ENCODE data around the gene CDK18. TPM values are rescaled to one million over a fixed set of nuclear protein-coding genes. Genes with fewer than 3 reads are reported as not detected.

The CDK18 gene
- total and polyA plus RNA-seq, 4 donors, result 14.8 to 80.7 (median 33.1) TPM

GRCh38 chr1:205571747-205572146 is 67.3 kb downstream of the CDK18 start:
- no peaks in the 10 kb centered on the region for H3K4me1 ChIP-seq (ENCODE audit: control insufficient read depth in 1 of 2, insufficient read depth in 2 of 2, low read length in 2 of 2)
- H3K36me3 ChIP-seq (ENCODE audit: control insufficient read depth in 1 of 2, insufficient read depth in 2 of 2, low read length in 1 of 2), result no peaks in the 10 kb centered on the region
- WGBS, 2 donors, result 79 to 85% methylated on average over 4 of the region's 4 CpGs
- H3K27me3 ChIP-seq (ENCODE audit: control insufficient read depth in 1 of 2, insufficient read depth in 2 of 2, low read length in 1 of 2), result no peaks in the 10 kb centered on the region
- peak in 1 of 2 donors; percentile 32 for DNase-seq
- H3K9me3 ChIP-seq (ENCODE audit: control insufficient read depth, low read length), result no peaks in the 10 kb centered on the region
- intact Hi-C loops (cut with DNase I), result no loop called here
- ATAC-seq (ENCODE audit: low FRiP score), result no peak
- H3K27ac ChIP-seq (ENCODE audit: low read depth in 1 of 2, low read length in 2 of 2), result no peak overlapping the region
- H3K4me3 ChIP-seq (ENCODE audit: low read length in 2 of 2), result no peak overlapping the region

- intact Hi-C loops (cut with DNase I), result no loop called here
Observed at GRCh38 chr1:205572421-205572820, 68.0 kb downstream of the CDK18 start.

DNA sequence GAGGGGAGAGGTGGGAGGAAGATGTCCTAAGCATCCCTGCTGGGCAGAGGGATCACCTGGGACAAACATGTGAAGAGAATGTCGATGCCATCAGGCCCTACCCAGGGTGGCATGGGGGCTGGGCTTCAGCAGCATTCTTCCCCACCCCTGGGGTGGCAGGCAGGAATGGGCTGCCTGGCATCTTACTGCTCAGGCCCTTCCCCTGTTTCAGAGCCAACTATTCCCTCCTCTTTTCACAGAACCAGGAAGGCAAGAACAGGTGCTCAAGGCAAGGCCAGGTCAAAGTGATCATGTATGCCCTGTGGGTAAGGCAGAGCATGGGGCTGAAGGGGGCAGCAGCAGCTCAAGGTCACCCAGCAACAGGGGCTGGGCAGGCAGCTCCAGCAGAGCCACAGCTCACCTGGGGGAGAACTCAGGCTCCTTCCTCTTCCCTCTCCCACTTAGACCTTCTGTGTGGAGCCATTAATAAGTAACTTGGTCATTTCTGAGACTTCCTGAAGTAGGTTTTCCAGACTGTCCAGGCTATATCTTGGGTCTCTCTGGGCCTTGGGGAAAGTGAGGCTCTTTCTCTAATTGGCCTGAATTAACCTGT is 70.9 kb downstream of the CDK18 start:
- peak in 1 of 2 donors; percentile 37 for DNase-seq
- Histone ChIP-seq H3K9me3 (ENCODE audit: control insufficient read depth, low read length) (no peaks in the 10 kb centered on the region), H3K4me3 (ENCODE audit: low read length in 2 of 2) (no peak overlapping the region), H3K4me1 (ENCODE audit: control insufficient read depth in 1 of 2, insufficient read depth in 2 of 2, low read length in 2 of 2) (no peaks in the 10 kb centered on the region), H3K27ac (ENCODE audit: low read depth in 1 of 2, low read length in 2 of 2) (no peak overlapping the region), H3K27me3 (ENCODE audit: control insufficient read depth in 1 of 2, insufficient read depth in 2 of 2, low read length in 1 of 2) (no peaks in the 10 kb centered on the region), H3K36me3 (ENCODE audit: control insufficient read depth in 1 of 2, insufficient read depth in 2 of 2, low read length in 1 of 2) (no peaks in the 10 kb centered on the region)
- 59 to 64% methylated on average over 1 of the region's 1 CpG for WGBS, 2 donors
- no peak for ATAC-seq (ENCODE audit: low FRiP score)
- intact Hi-C loops (cut with DNase I), result no loop called here

More at GRCh38 chr1:205572421-205572820, 68.0 kb downstream of the CDK18 start:
- H3K36me3 ChIP-seq (ENCODE audit: control insufficient read depth in 1 of 2, insufficient read depth in 2 of 2, low read length in 1 of 2), result no peaks in the 10 kb centered on the region
- H3K27ac ChIP-seq (ENCODE audit: low read depth in 1 of 2, low read length in 2 of 2), result no peak overlapping the region
- H3K9me3 ChIP-seq (ENCODE audit: control insufficient read depth, low read length), result no peaks in the 10 kb centered on the region
- ATAC-seq (ENCODE audit: low FRiP score) (no peak), DNase-seq (peak in 1 of 2 donors; percentile 11)
- H3K4me1 ChIP-seq (ENCODE audit: control insufficient read depth in 1 of 2, insufficient read depth in 2 of 2, low read length in 2 of 2), result no peaks in the 10 kb centered on the region
- H3K27me3 ChIP-seq (ENCODE audit: control insufficient read depth in 1 of 2, insufficient read depth in 2 of 2, low read length in 1 of 2), result no peaks in the 10 kb centered on the region
- 74 to 88% methylated on average over 1 of the region's 1 CpG for WGBS, 2 donors
- no peak overlapping the region for H3K4me3 ChIP-seq (ENCODE audit: low read length in 2 of 2)

DNA sequence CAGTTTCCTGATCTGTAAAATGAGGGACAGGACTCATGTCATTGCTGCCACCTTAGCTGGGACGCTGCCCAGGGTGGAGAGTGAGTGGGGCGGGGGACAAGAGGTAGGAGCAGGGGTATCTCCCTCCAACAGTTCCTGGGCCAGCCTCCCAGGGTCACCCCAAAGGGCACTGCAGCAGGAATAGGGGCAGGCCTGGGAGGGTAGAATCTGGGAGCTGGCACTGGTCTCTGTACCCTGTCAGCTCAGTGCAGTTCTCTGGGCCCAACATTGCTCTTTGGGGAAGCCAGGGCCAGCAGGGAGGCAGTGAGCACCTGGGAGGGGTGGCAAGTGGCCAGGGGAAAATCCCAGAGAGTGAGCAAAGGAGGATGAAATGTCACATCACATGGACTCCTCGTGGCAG is 71.5 kb downstream of the CDK18 start:
- Histone ChIP-seq H3K4me1 (ENCODE audit: control insufficient read depth in 1 of 2, insufficient read depth in 2 of 2, low read length in 2 of 2) (no peaks in the 10 kb centered on the region), H3K27ac (ENCODE audit: low read depth in 1 of 2, low read length in 2 of 2) (no peak overlapping the region), H3K36me3 (ENCODE audit: control insufficient read depth in 1 of 2, insufficient read depth in 2 of 2, low read length in 1 of 2) (no peaks in the 10 kb centered on the region), H3K4me3 (ENCODE audit: low read length in 2 of 2) (no peak overlapping the region), H3K9me3 (ENCODE audit: control insufficient read depth, low read length) (no peaks in the 10 kb centered on the region), H3K27me3 (ENCODE audit: control insufficient read depth in 1 of 2, insufficient read depth in 2 of 2, low read length in 1 of 2) (no peaks in the 10 kb centered on the region)
- WGBS, 2 donors, result 87 to 90% methylated on average over 3 of the region's 3 CpGs
- no peak for ATAC-seq (ENCODE audit: low FRiP score)
- intact Hi-C loops (cut with DNase I), result no loop called here
- DNase-seq, result peak in 1 of 2 donors; percentile 63

- Histone ChIP-seq H3K27ac (ENCODE audit: low read depth in 1 of 2, low read length in 2 of 2) (no peak overlapping the region), H3K27me3 (ENCODE audit: control insufficient read depth in 1 of 2, insufficient read depth in 2 of 2, low read length in 1 of 2) (no peaks in the 10 kb centered on the region), H3K36me3 (ENCODE audit: control insufficient read depth in 1 of 2, insufficient read depth in 2 of 2, low read length in 1 of 2) (no peaks in the 10 kb centered on the region), H3K4me3 (ENCODE audit: low read length in 2 of 2) (no peak overlapping the region), H3K9me3 (ENCODE audit: control insufficient read depth, low read length) (no peaks in the 10 kb centered on the region), H3K4me1 (ENCODE audit: control insufficient read depth in 1 of 2, insufficient read depth in 2 of 2, low read length in 2 of 2) (no peaks in the 10 kb centered on the region)
- no peak for ATAC-seq (ENCODE audit: low FRiP score)
- intact Hi-C loops (cut with DNase I), result no loop called here
- no peak for DNase-seq
- 80 to 86% methylated on average over 22 of the region's 22 CpGs for WGBS, 2 donors
Observed at GRCh38 chr1:205576805-205577761, 72.6 kb downstream of the CDK18 start.

DNA sequence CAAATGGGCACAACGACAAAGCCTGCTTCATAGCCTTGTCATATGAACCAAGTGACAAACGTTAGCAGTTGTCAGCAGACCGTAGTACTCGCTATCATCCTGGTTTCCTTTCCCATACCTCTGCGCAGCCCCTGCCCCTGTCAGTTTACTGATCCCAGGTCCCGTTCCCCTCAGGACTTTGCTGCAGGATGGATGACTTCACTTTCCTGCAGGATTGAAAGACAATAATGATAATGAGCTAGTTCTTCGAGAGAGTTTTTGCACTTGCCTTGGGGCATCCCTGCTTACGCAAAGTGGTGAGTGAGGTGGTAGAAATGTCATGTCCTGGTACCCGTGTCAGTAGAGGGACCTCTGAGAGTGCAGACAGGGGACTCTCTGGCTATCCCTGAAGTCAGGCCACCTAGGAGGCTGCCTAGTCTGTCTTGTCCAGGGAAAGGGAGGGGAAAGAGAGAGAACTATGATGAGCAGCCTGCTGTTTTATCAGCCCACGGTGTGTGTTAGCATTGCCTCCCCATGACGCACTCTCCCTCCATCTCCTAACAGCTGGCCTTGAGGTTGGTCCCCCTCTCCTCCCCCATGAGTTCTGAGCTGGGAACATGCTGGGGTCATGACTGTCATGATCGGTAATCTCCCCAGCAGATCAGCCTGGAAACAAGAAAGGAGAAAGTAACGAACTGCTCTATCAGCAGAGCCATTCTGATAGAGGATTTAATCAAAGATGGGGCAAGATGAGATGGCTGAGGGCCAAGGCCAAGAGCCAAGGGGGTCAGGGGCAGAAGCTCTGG is 73.6 kb downstream of the CDK18 start:
- no peaks in the 10 kb centered on the region for H3K27me3 ChIP-seq (ENCODE audit: control insufficient read depth in 1 of 2, insufficient read depth in 2 of 2, low read length in 1 of 2)
- DNase-seq (peak in 1 of 2 donors; percentile 15), ATAC-seq (ENCODE audit: low FRiP score) (no peak)
- no peaks in the 10 kb centered on the region for H3K36me3 ChIP-seq (ENCODE audit: control insufficient read depth in 1 of 2, insufficient read depth in 2 of 2, low read length in 1 of 2)
- no peak overlapping the region for H3K27ac ChIP-seq (ENCODE audit: low read depth in 1 of 2, low read length in 2 of 2)
- 74 to 78% methylated on average over 13 of the region's 13 CpGs for WGBS, 2 donors
- no peak overlapping the region for H3K4me3 ChIP-seq (ENCODE audit: low read length in 2 of 2)
- H3K9me3 ChIP-seq (ENCODE audit: control insufficient read depth, low read length), result no peaks in the 10 kb centered on the region
- intact Hi-C loops (cut with DNase I), result no loop called here
- H3K4me1 ChIP-seq (ENCODE audit: control insufficient read depth in 1 of 2, insufficient read depth in 2 of 2, low read length in 2 of 2), result no peaks in the 10 kb centered on the region

DNA sequence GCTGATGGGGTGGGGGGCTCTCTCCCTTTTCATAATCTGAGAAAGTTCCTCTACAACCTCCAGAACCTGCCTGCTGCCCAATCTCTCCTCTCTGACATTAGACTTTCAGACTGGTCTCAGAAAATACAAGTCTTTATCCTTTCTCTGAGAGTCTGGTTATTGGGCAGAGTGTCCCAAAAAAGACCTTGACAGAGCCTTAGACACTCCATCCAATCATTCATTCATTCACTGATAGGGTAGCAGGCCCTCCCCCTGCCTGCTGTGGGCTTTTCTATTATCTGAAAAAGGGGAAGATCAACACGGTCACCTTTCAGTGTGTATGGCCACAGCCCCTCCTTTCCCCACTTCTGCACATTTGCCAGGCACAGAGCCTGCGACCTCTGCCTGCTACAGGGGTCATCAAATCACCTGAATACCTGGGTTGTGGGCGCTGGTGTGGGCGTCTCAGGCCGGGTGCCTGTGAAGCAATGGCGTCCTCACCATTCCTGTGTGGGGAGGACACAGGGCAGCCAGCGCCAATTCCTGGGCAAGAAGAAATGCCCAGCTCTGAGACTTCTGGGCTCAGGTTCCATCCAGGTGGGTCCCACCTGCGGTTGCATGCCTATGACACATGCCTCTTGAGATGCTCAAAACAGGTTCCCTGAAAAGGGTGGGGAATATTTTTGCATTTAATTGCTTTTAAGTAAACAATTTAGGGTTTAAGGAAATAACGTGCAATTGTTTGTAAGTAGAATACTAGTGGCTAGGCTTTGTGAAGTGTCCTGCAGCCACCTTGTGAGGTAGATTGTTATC is 74.5 kb downstream of the CDK18 start:
- Histone ChIP-seq H3K4me1 (ENCODE audit: control insufficient read depth in 1 of 2, insufficient read depth in 2 of 2, low read length in 2 of 2) (no peaks in the 10 kb centered on the region), H3K9me3 (ENCODE audit: control insufficient read depth, low read length) (no peaks in the 10 kb centered on the region), H3K27ac (ENCODE audit: low read depth in 1 of 2, low read length in 2 of 2) (no peak overlapping the region), H3K27me3 (ENCODE audit: control insufficient read depth in 1 of 2, insufficient read depth in 2 of 2, low read length in 1 of 2) (no peaks in the 10 kb centered on the region), H3K36me3 (ENCODE audit: control insufficient read depth in 1 of 2, insufficient read depth in 2 of 2, low read length in 1 of 2) (no peaks in the 10 kb centered on the region), H3K4me3 (ENCODE audit: low read length in 2 of 2) (no peak overlapping the region)
- ATAC-seq (ENCODE audit: low FRiP score) (no peak), DNase-seq (peak in 1 of 2 donors; percentile 68)
- intact Hi-C loops (cut with DNase I), result no loop called here
- 82 to 91% methylated on average over 9 of the region's 9 CpGs for WGBS, 2 donors

- 84 to 91% methylated on average over 12 of the region's 12 CpGs for WGBS, 2 donors
- Histone ChIP-seq H3K36me3 (ENCODE audit: control insufficient read depth in 1 of 2, insufficient read depth in 2 of 2, low read length in 1 of 2) (no peaks in the 10 kb centered on the region), H3K4me3 (ENCODE audit: low read length in 2 of 2) (no peak overlapping the region), H3K9me3 (ENCODE audit: control insufficient read depth, low read length) (no peaks in the 10 kb centered on the region), H3K27me3 (ENCODE audit: control insufficient read depth in 1 of 2, insufficient read depth in 2 of 2, low read length in 1 of 2) (no peaks in the 10 kb centered on the region), H3K27ac (ENCODE audit: low read depth in 1 of 2, low read length in 2 of 2) (no peak overlapping the region), H3K4me1 (ENCODE audit: control insufficient read depth in 1 of 2, insufficient read depth in 2 of 2, low read length in 2 of 2) (no peaks in the 10 kb centered on the region)
- ATAC-seq (ENCODE audit: low FRiP score), result no peak
- intact Hi-C loops (cut with DNase I), result no loop called here
- DNase-seq, result peak in 1 of 2 donors; percentile 66
Observed at GRCh38 chr1:205579711-205580110, 75.2 kb downstream of the CDK18 start.
